ENCODE measurements around the gene ZNF444.
A peak's percentile ranks its signal among the peaks of the same experiment; 100 is the strongest.

ZNF444 gene

DNA sequence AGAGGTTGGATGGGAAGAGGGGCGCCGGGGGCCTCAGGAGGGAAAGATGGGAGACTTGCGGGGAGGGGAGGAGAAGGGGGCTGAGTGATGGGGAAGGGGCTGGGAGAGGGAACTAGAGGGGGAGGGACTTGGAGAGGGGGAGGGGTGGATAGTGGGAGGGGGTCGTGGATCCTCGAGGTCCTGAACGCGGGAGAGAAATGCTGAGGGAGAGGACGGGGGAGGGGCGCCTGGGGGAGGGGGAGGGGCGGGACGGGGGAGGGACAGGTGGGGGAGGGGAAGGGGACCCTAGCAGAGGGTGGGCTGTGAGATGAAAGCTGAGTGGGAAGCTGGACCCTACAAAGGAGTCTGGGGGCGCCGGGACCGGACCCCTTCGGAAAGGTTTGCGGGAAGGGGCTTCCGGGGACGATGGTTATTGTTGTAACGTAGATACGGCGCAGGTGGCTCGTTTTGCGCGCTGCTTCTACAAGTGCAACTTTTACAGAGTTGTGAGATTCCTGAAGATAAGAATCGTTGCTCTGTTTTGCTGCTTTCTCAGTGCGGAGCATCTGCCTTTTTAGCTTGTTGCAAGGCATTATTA, 418 bp downstream of the ZNF444 start:
- Histone ChIP-seq H4K20me1 (ENCODE audit: low read depth, low read length) (no peaks in the 10 kb centered on the region), H3K79me2 (ENCODE audit: insufficient read depth, low read length) (peaks cover 34% of the 10 kb centered on the region), H3K9me3 (ENCODE audit: insufficient read depth, low read length) (no peaks in the 10 kb centered on the region), H3K4me3 (ENCODE audit: insufficient read depth, low read length, poor library complexity, severe bottlenecking) (peak overlapping the region; percentile 55), H3F3A (ENCODE audit: insufficient read depth) (no peaks in the 10 kb centered on the region), H3K9me2 (replicated peaks; ENCODE audit: insufficient read depth, low read length) (no peaks in the 10 kb centered on the region), H2AFZ (ENCODE audit: low read depth, low read length, severe bottlenecking) (no peak overlapping the region), H3K9ac (ENCODE audit: low read length) (peak overlapping the region; percentile 74), H3K36me3 (ENCODE audit: low read length) (no peaks in the 10 kb centered on the region), H3K27ac (ENCODE audit: low read depth, low read length) (peak overlapping the region; percentile 37), H3K27me3 (ENCODE audit: low read length) (no peaks in the 10 kb centered on the region), H3K4me2 (ENCODE audit: low read depth, low read length, poor library complexity, severe bottlenecking) (peak overlapping the region; percentile 79)
- no peak for TF ChIP-seq EZH2phosphoT487 (conservative IDR thresholded peaks at IDR 0.05; ENCODE audit: low read length)
- TF ChIP-seq, protein P1, sequence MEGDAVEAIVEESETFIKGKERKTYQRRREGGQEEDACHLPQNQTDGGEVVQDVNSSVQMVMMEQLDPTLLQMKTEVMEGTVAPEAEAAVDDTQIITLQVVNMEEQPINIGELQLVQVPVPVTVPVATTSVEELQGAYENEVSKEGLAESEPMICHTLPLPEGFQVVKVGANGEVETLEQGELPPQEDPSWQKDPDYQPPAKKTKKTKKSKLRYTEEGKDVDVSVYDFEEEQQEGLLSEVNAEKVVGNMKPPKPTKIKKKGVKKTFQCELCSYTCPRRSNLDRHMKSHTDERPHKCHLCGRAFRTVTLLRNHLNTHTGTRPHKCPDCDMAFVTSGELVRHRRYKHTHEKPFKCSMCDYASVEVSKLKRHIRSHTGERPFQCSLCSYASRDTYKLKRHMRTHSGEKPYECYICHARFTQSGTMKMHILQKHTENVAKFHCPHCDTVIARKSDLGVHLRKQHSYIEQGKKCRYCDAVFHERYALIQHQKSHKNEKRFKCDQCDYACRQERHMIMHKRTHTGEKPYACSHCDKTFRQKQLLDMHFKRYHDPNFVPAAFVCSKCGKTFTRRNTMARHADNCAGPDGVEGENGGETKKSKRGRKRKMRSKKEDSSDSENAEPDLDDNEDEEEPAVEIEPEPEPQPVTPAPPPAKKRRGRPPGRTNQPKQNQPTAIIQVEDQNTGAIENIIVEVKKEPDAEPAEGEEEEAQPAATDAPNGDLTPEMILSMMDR (IDR thresholded peaks at IDR 0.05; ENCODE audit: insufficient read depth, low read length, poor library complexity, severe bottlenecking): no peak

DNA sequence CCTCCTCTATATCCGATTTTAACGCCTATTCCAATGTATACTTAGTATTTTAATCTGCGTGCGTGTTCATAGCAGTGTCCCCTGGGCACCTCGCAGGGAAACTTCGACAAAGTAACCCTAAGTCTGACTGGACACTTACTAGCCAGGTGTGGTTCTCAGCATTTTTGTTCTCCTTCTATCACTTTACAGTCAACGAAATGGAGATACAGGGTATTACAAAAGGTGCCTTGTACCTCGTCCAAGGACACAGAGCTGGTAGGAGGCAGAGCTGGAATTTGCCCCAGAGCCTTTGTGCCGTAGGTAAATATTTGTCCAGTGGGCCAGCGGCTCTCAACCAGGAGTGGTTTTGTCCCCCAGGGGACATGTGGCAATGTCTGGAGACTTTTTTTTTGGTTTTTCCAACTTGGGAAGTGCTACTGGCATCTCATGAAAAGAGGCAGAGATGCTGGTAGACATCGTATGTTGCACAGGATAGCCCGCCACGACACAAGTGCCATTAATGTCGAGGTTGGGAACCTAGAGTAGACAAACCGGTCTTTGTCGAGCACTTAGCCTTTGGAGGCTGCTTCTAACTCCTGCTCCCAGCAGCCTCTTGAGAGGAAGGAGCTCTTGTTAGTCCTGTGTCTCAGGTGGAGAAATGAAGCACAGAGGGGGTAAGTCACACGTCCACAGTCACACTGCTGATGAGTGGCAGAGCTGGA, 1.1 kb downstream of the ZNF444 start:
- Histone ChIP-seq H3K79me2 (ENCODE audit: insufficient read depth, low read length) (peaks cover 34% of the 10 kb centered on the region), H3K27ac (ENCODE audit: low read depth, low read length) (no peak overlapping the region), H3K27me3 (ENCODE audit: low read length) (no peaks in the 10 kb centered on the region), H2AFZ (ENCODE audit: low read depth, low read length, severe bottlenecking) (no peak overlapping the region), H3K4me2 (ENCODE audit: low read depth, low read length, poor library complexity, severe bottlenecking) (peak overlapping the region; percentile 59), H3K9me3 (ENCODE audit: insufficient read depth, low read length) (no peaks in the 10 kb centered on the region), H4K20me1 (ENCODE audit: low read depth, low read length) (no peaks in the 10 kb centered on the region), H3K4me3 (ENCODE audit: insufficient read depth, low read length, poor library complexity, severe bottlenecking) (peak overlapping the region; percentile 55), H3K9ac (ENCODE audit: low read length) (peak overlapping the region; percentile 12), H3F3A (ENCODE audit: insufficient read depth) (no peaks in the 10 kb centered on the region), H3K9me2 (replicated peaks; ENCODE audit: insufficient read depth, low read length) (no peaks in the 10 kb centered on the region), H3K36me3 (ENCODE audit: low read length) (no peaks in the 10 kb centered on the region)
- TF ChIP-seq, protein P1 (IDR thresholded peaks at IDR 0.05; ENCODE audit: insufficient read depth, low read length, poor library complexity, severe bottlenecking): no peak
- TF ChIP-seq EZH2phosphoT487 (conservative IDR thresholded peaks at IDR 0.05; ENCODE audit: low read length): no peak

DNA sequence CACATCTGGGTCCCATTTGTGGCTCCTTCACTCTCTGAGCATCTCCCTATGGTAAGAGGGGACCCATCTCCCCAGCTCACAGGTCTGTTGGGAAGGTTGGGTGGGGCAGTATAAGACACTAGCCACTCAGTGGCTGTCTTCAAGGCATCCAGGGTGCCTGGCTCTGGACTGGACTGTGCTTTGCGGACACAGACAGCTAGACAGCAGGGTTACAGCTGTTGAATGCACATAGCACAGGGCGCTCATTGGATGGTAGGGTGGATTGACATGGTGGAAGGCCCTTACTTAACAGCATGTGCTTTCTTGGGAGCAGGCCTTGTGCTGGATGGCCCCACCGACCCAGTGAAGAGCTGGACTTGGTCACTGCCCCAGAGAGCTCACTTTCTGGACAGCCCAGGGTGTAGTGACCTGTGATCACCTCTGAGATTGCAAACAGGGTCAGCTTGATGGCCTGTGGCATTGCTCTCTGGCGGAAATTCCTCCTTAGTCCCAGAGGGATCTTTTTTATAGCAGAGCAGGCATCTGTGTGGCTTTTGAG, 1.9 kb downstream of the ZNF444 start:
- no peak overlapping the region for H3K27ac ChIP-seq (ENCODE audit: low read depth, low read length)

More for the DNA sequence above, 1.9 kb downstream of the ZNF444 start:
- Histone ChIP-seq H2AFZ (ENCODE audit: low read depth, low read length, severe bottlenecking) (no peak overlapping the region), H3K9ac (ENCODE audit: low read length) (no peak overlapping the region), H3K4me2 (ENCODE audit: low read depth, low read length, poor library complexity, severe bottlenecking) (no peak overlapping the region), H3K9me2 (replicated peaks; ENCODE audit: insufficient read depth, low read length) (no peaks in the 10 kb centered on the region), H3K9me3 (ENCODE audit: insufficient read depth, low read length) (no peaks in the 10 kb centered on the region), H3K36me3 (ENCODE audit: low read length) (no peaks in the 10 kb centered on the region), H3K27me3 (ENCODE audit: low read length) (no peaks in the 10 kb centered on the region), H3K79me2 (ENCODE audit: insufficient read depth, low read length) (peaks cover 34% of the 10 kb centered on the region), H4K20me1 (ENCODE audit: low read depth, low read length) (no peaks in the 10 kb centered on the region), H3K4me3 (ENCODE audit: insufficient read depth, low read length, poor library complexity, severe bottlenecking) (no peak overlapping the region), H3F3A (ENCODE audit: insufficient read depth) (no peaks in the 10 kb centered on the region)
- no peak for TF ChIP-seq EZH2phosphoT487 (conservative IDR thresholded peaks at IDR 0.05; ENCODE audit: low read length)
- TF ChIP-seq, protein P1 (IDR thresholded peaks at IDR 0.05; ENCODE audit: insufficient read depth, low read length, poor library complexity, severe bottlenecking): no peak

Data from SU-DHL-6 (cell line).